WTC11 (cell line): Measurements from ENCODE around the gene NXT1. TPM values are rescaled to one million over a fixed set of nuclear protein-coding genes. Genes with fewer than 3 reads are reported as not detected.

Experiments
- GTF2I ChIP-seq: fragments of 250-450 bp; sonication (Bioruptor Pico); conservative IDR thresholded peaks from 2 replicates; pipeline ENCODE4 v1.4.0; 2021; ENCODE audit warnings: mild to moderate bottlenecking
- RELA ChIP-seq: sonication (generic); formaldehyde crosslinking; IDR thresholded peaks from 2 replicates; pipeline ENCODE4 v1.8.1; 2022; ENCODE audit warnings: missing genetic modification reagents, mild to moderate bottlenecking, borderline replicate concordance
- SMAD4 ChIP-seq: sonication (generic); formaldehyde crosslinking; IDR thresholded peaks from 2 replicates; pipeline ENCODE4 v1.8.0; 2022; ENCODE audit warnings: mild to moderate bottlenecking, missing genetic modification reagents
- TEAD4 ChIP-seq: sonication (generic); formaldehyde crosslinking; IDR thresholded peaks from 2 replicates; pipeline ENCODE4 v1.8.0; 2022; ENCODE audit warnings: mild to moderate bottlenecking, missing genetic modification reagents
- ZNF138 ChIP-seq: sonication (generic); formaldehyde crosslinking; conservative IDR thresholded peaks from 2 replicates; pipeline ENCODE4 v1.8.1; 2022; ENCODE audit warnings: mild to moderate bottlenecking, moderate library complexity, missing genetic modification reagents
- ZNF416 ChIP-seq: fragments of 250-450 bp; sonication (Bioruptor Pico); IDR thresholded peaks from 2 replicates; pipeline ENCODE4 v1.9.0; 2021; ENCODE audit warnings: mild to moderate bottlenecking, inconsistent platforms
- total RNA-seq: library from RNA; stranded (reverse); gene quantifications from 3 replicates; pipeline ENCODE4 v1.2.3, GENCODE V29; 2021
- TF ChIP-seq, protein P1 (sequence below): fragments of 250-450 bp; sonication (Bioruptor Pico); IDR thresholded peaks from 2 replicates; pipeline ENCODE4 v1.8.0; 2021; ENCODE audit warnings: mild to moderate bottlenecking
- TF ChIP-seq, protein P2 (sequence below): sonication (generic); formaldehyde crosslinking; IDR thresholded peaks from 2 replicates; pipeline ENCODE4 v1.8.0; 2022; ENCODE audit warnings: missing genetic modification reagents
- TF ChIP-seq, protein P3 (sequence below): fragments of 250-450 bp; sonication (Bioruptor Pico); conservative IDR thresholded peaks from 2 replicates; pipeline ENCODE4 v1.9.0; 2021; ENCODE audit warnings: mild to moderate bottlenecking
- TF ChIP-seq, protein P4 (sequence below): sonication (generic); formaldehyde crosslinking; IDR thresholded peaks from 2 replicates; pipeline ENCODE4 v1.8.1; 2023; ENCODE audit warnings: mild to moderate bottlenecking, missing genetic modification reagents, borderline replicate concordance
- TF ChIP-seq, protein P5 (sequence below): sonication (generic); formaldehyde crosslinking; IDR thresholded peaks from 2 replicates; pipeline ENCODE4 v1.8.0; 2022; ENCODE audit warnings: mild to moderate bottlenecking, missing genetic modification reagents
- TF ChIP-seq, protein P6 (sequence below): sonication (generic); formaldehyde crosslinking; conservative IDR thresholded peaks from 2 replicates; pipeline ENCODE4 v1.8.1; 2022; ENCODE audit warnings: mild to moderate bottlenecking, missing genetic modification reagents
- TF ChIP-seq, protein P7 (sequence below): sonication (generic); formaldehyde crosslinking; IDR thresholded peaks from 2 replicates; pipeline ENCODE4 v1.8.1; 2022; ENCODE audit warnings: mild to moderate bottlenecking, moderate library complexity, missing genetic modification reagents
- TF ChIP-seq, protein P8 (sequence below): sonication (generic); formaldehyde crosslinking; IDR thresholded peaks from 2 replicates; pipeline ENCODE4 v1.8.0; 2023; ENCODE audit warnings: mild to moderate bottlenecking, missing genetic modification reagents
- TF ChIP-seq, protein P9 (sequence below): sonication (generic); formaldehyde crosslinking; IDR thresholded peaks from 2 replicates; pipeline ENCODE4 v1.8.0; 2023; ENCODE audit warnings: missing genetic modification reagents
- TF ChIP-seq, protein P10 (sequence below): sonication (generic); formaldehyde crosslinking; IDR thresholded peaks from 2 replicates; pipeline ENCODE4 v1.8.1; 2023; ENCODE audit warnings: mild to moderate bottlenecking, missing genetic modification reagents, moderate library complexity
- TF ChIP-seq, protein P11 (sequence below): fragments of 250-450 bp; sonication (Bioruptor Pico); IDR thresholded peaks from 2 replicates; pipeline ENCODE4 v1.9.0; 2021; ENCODE audit warnings: moderate library complexity, mild to moderate bottlenecking, inconsistent platforms, borderline replicate concordance

The NXT1 gene
- total RNA-seq, 1 experiment from 2014 or later = 18.8 TPM

DNA sequence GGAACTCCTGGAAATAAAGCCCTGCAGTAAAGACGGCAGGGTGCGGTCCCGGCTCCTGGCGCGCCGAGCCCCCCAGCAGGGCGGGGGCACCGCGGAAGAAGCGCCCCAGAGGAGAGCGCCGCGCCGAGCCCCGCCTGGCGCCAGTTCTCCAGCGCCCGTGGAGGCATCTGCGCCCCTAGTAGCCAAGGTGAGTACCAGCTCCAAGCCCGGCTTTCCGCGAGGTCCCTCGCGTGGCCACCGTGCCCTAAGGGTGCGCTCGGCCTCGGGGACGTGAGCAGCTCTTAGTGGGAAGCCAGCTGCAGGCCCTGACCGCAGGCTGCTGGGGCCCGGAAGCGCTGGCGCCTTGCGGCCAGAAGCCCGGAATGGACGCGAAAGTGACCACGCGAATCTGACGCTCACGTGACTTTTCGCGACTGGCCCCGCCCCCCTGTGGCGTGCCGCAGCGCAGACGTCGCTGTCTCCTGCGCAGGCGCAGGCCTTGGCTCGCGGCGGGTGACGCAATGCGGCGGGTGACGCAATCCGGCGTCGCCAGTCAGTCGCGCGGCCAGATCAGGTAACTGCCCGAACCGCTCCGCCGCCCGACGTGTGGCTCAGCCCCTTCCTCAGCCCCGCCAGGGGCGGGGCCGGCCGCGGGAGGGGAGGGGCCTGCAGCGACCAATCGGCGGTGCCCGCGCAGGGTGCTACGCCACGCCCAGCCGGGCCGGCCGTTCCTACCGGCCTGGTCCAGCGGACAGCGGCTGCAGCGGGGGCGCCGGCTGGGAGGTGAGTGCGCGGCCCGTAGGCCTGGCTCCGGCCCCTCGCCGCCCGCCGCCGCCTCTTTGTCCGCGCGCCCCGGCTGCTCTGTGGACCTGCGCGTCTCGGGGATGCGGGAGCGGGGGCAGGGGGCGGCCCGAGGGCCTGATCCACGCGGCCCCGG is 11.1 kb downstream of the NXT1 start, which contains the start of gene GZF1 (continued):
- TF ChIP-seq, protein P1, sequence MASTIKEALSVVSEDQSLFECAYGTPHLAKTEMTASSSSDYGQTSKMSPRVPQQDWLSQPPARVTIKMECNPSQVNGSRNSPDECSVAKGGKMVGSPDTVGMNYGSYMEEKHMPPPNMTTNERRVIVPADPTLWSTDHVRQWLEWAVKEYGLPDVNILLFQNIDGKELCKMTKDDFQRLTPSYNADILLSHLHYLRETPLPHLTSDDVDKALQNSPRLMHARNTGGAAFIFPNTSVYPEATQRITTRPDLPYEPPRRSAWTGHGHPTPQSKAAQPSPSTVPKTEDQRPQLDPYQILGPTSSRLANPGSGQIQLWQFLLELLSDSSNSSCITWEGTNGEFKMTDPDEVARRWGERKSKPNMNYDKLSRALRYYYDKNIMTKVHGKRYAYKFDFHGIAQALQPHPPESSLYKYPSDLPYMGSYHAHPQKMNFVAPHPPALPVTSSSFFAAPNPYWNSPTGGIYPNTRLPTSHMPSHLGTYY (CRISPR knock-in tag) = no peak
- TF ChIP-seq TEAD4 (CRISPR knock-in tag) (no peak), ZNF138 (CRISPR knock-in tag) (0 out of 2 replicates have a peak, but pooled peaks have one; percentile 40), SMAD4 (CRISPR knock-in tag) (no peak), RELA (CRISPR knock-in tag) (peak; percentile 24; the same call in 1 of the 2 replicates), ZNF416 (CRISPR knock-in tag) (no peak), GTF2I (CRISPR knock-in tag) (no peak)
- TF ChIP-seq, protein P2, sequence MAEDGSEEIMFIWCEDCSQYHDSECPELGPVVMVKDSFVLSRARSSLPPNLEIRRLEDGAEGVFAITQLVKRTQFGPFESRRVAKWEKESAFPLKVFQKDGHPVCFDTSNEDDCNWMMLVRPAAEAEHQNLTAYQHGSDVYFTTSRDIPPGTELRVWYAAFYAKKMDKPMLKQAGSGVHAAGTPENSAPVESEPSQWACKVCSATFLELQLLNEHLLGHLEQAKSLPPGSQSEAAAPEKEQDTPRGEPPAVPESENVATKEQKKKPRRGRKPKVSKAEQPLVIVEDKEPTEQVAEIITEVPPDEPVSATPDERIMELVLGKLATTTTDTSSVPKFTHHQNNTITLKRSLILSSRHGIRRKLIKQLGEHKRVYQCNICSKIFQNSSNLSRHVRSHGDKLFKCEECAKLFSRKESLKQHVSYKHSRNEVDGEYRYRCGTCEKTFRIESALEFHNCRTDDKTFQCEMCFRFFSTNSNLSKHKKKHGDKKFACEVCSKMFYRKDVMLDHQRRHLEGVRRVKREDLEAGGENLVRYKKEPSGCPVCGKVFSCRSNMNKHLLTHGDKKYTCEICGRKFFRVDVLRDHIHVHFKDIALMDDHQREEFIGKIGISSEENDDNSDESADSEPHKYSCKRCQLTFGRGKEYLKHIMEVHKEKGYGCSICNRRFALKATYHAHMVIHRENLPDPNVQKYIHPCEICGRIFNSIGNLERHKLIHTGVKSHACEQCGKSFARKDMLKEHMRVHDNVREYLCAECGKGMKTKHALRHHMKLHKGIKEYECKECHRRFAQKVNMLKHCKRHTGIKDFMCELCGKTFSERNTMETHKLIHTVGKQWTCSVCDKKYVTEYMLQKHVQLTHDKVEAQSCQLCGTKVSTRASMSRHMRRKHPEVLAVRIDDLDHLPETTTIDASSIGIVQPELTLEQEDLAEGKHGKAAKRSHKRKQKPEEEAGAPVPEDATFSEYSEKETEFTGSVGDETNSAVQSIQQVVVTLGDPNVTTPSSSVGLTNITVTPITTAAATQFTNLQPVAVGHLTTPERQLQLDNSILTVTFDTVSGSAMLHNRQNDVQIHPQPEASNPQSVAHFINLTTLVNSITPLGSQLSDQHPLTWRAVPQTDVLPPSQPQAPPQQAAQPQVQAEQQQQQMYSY (CRISPR knock-in tag) = peak; percentile 50
- TF ChIP-seq, protein P3, sequence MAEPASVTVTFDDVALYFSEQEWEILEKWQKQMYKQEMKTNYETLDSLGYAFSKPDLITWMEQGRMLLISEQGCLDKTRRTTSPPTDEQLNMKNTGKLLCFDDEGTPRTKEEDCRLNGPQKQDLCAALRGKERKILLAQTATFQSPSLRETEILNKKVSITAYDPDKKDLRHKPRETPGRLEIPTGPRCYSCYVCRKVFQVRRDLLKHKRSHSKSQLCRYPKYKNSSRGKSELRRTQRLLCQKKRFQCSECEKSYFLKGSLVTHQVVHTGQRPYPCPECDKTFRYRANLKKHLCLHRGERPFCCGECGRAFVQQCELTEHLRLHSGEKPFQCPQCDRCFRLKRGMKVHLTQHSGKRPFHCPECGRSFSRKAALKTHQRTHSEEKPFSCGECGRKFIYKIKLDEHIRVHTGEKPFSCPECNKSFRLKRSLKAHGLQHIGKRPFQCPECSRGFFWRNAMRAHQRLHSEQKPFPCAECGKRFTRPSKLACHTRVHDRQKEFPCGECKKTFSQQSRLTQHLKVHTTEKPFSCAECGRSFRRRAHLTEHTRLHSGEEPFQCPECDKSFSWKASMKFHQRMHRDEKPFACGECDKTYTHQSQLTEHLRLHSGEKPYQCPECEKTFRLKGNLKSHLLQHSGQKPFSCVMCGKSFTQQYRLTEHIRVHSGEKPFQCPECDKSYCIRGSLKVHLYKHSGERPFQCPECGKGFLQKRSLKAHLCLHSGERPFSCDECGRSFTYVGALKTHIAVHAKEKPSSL (CRISPR knock-in tag) = no peak
- TF ChIP-seq, protein P4, sequence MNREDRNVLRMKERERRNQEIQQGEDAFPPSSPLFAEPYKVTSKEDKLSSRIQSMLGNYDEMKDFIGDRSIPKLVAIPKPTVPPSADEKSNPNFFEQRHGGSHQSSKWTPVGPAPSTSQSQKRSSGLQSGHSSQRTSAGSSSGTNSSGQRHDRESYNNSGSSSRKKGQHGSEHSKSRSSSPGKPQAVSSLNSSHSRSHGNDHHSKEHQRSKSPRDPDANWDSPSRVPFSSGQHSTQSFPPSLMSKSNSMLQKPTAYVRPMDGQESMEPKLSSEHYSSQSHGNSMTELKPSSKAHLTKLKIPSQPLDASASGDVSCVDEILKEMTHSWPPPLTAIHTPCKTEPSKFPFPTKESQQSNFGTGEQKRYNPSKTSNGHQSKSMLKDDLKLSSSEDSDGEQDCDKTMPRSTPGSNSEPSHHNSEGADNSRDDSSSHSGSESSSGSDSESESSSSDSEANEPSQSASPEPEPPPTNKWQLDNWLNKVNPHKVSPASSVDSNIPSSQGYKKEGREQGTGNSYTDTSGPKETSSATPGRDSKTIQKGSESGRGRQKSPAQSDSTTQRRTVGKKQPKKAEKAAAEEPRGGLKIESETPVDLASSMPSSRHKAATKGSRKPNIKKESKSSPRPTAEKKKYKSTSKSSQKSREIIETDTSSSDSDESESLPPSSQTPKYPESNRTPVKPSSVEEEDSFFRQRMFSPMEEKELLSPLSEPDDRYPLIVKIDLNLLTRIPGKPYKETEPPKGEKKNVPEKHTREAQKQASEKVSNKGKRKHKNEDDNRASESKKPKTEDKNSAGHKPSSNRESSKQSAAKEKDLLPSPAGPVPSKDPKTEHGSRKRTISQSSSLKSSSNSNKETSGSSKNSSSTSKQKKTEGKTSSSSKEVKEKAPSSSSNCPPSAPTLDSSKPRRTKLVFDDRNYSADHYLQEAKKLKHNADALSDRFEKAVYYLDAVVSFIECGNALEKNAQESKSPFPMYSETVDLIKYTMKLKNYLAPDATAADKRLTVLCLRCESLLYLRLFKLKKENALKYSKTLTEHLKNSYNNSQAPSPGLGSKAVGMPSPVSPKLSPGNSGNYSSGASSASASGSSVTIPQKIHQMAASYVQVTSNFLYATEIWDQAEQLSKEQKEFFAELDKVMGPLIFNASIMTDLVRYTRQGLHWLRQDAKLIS = no peak
- TF ChIP-seq, protein P5, sequence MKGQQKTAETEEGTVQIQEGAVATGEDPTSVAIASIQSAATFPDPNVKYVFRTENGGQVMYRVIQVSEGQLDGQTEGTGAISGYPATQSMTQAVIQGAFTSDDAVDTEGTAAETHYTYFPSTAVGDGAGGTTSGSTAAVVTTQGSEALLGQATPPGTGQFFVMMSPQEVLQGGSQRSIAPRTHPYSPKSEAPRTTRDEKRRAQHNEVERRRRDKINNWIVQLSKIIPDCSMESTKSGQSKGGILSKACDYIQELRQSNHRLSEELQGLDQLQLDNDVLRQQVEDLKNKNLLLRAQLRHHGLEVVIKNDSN = peak; percentile 98
- TF ChIP-seq, protein P6, sequence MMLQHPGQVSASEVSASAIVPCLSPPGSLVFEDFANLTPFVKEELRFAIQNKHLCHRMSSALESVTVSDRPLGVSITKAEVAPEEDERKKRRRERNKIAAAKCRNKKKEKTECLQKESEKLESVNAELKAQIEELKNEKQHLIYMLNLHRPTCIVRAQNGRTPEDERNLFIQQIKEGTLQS (CRISPR knock-in tag) = peak; percentile 99
- TF ChIP-seq, protein P7, sequence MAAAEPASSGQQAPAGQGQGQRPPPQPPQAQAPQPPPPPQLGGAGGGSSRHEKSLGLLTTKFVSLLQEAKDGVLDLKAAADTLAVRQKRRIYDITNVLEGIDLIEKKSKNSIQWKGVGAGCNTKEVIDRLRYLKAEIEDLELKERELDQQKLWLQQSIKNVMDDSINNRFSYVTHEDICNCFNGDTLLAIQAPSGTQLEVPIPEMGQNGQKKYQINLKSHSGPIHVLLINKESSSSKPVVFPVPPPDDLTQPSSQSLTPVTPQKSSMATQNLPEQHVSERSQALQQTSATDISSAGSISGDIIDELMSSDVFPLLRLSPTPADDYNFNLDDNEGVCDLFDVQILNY (CRISPR knock-in tag) = 0 out of 2 replicates have a peak, but pooled peaks have one; percentile 76
- TF ChIP-seq, protein P8, sequence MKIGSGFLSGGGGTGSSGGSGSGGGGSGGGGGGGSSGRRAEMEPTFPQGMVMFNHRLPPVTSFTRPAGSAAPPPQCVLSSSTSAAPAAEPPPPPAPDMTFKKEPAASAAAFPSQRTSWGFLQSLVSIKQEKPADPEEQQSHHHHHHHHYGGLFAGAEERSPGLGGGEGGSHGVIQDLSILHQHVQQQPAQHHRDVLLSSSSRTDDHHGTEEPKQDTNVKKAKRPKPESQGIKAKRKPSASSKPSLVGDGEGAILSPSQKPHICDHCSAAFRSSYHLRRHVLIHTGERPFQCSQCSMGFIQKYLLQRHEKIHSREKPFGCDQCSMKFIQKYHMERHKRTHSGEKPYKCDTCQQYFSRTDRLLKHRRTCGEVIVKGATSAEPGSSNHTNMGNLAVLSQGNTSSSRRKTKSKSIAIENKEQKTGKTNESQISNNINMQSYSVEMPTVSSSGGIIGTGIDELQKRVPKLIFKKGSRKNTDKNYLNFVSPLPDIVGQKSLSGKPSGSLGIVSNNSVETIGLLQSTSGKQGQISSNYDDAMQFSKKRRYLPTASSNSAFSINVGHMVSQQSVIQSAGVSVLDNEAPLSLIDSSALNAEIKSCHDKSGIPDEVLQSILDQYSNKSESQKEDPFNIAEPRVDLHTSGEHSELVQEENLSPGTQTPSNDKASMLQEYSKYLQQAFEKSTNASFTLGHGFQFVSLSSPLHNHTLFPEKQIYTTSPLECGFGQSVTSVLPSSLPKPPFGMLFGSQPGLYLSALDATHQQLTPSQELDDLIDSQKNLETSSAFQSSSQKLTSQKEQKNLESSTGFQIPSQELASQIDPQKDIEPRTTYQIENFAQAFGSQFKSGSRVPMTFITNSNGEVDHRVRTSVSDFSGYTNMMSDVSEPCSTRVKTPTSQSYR (CRISPR knock-in tag) = 0 out of 2 replicates have a peak, but pooled peaks have one; percentile 5
- TF ChIP-seq, protein P9, sequence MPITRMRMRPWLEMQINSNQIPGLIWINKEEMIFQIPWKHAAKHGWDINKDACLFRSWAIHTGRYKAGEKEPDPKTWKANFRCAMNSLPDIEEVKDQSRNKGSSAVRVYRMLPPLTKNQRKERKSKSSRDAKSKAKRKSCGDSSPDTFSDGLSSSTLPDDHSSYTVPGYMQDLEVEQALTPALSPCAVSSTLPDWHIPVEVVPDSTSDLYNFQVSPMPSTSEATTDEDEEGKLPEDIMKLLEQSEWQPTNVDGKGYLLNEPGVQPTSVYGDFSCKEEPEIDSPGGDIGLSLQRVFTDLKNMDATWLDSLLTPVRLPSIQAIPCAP (CRISPR knock-in tag) = peak; percentile 82; the same call in 1 of the 2 replicates
- TF ChIP-seq, protein P10, sequence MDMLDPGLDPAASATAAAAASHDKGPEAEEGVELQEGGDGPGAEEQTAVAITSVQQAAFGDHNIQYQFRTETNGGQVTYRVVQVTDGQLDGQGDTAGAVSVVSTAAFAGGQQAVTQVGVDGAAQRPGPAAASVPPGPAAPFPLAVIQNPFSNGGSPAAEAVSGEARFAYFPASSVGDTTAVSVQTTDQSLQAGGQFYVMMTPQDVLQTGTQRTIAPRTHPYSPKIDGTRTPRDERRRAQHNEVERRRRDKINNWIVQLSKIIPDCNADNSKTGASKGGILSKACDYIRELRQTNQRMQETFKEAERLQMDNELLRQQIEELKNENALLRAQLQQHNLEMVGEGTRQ = peak; percentile 99
- TF ChIP-seq, protein P11, sequence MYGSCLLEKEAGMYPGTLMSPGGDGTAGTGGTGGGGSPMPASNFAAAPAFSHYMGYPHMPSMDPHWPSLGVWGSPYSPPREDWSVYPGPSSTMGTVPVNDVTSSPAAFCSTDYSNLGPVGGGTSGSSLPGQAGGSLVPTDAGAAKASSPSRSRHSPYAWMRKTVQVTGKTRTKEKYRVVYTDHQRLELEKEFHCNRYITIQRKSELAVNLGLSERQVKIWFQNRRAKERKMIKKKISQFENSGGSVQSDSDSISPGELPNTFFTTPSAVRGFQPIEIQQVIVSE (CRISPR knock-in tag) = no peak
